Activated CD8-positive, alpha-beta T cell treated with anti-CD3 and anti-CD28 coated beads, Interleukin-2, amount 10 ng/mL, durations not matched to agents 7 days and 5 days (primary cell): ENCODE measurements around the gene NEDD8. TPM values are rescaled to one million over a fixed set of nuclear protein-coding genes. Genes with fewer than 3 reads are reported as not detected.

Experiments
- ATAC-seq: fragments of 150-1000 bp; cut with Tn5 transposase; one replicate; pipeline ENCODE4 v1.10.0; 2021; ENCODE audit warnings: moderate library complexity
- CTCF ChIA-PET: fragments of 350-600 bp; sonication (Branson Sonifier 250); formaldehyde crosslinking; loops from one replicate; lab custom pipeline; 2021; ENCODE audit warnings: antibody characterized with exemption; lab: Charles Lee
- POLR2A ChIA-PET: fragments of 350-600 bp; sonication (Branson Sonifier 250); formaldehyde crosslinking; loops from one replicate; lab custom pipeline; 2021; ENCODE audit warnings: antibody characterized with exemption; lab: Charles Lee
- DNase-seq: peaks from one replicate; pipeline ENCODE4 v3.0.0-alpha.2; 2020
- H3K27ac Mint-ChIP-seq: one replicate; pipeline ENCODE4 v1.8.0; 2021; ENCODE audit warnings: mild to moderate bottlenecking, mixed read lengths
- H3K27me3 Mint-ChIP-seq: one replicate; pipeline ENCODE4 v1.8.0; 2021; ENCODE audit warnings: low read depth, mixed read lengths
- H3K36me3 Mint-ChIP-seq: one replicate; pipeline ENCODE4 v1.8.0; 2021; ENCODE audit warnings: low read depth, mixed read lengths
- H3K4me1 Mint-ChIP-seq: one replicate; pipeline ENCODE4 v1.8.0; 2021; ENCODE audit warnings: low read depth, mixed read lengths
- H3K4me3 Mint-ChIP-seq: one replicate; pipeline ENCODE4 v1.8.0; 2021; ENCODE audit warnings: mild to moderate bottlenecking, mixed read lengths
- H3K9me3 Mint-ChIP-seq: one replicate; pipeline ENCODE4 v1.8.0; 2022; ENCODE audit warnings: mixed read lengths; ENCODE audit not compliant: insufficient read depth
- total RNA-seq, 2 experiments: library from RNA; stranded (reverse); gene quantifications; one replicate each; pipeline ENCODE4 v1.2.3, GENCODE V29; 2021

Gene NEDD8
- total RNA-seq, 2 experiments from 2014 or later = 214 to 222 TPM

DNA sequence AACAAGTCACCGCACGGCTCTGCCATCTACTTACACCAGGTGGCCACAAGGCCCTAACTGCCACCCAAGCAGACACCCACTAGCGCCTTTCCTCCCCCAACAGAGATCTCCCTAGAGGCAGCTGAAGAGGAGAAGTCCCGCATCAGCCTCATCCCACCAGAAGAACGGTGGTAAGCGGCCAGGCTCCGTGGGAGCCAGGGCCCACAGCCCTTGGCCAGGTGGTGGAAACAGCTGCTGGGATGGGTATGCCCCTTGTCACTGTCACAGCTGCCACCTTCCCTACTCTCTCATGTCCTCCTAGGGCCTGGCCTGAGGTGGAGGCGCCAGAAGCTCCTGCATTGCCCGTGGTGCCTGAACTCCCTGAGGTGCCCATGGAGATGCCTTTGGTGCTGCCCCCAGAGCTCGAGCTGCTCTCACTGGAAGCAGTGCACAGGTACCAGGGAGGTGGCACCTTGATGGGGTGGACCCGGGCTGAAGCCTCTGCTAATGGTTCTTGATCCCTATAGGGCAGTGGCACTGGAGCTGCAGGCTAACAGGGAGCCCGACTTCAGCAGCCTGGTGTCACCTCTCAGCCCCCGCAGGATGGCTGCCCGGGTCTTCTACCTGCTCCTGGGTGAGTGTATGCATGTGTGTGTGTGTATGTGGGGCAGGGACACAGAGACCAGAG lies 52.7 kb downstream of the NEDD8 start:
- Mint-ChIP-seq H3K27ac (peak overlapping the region; percentile 56), H3K9me3 (no peaks in the 10 kb centered on the region), H3K4me3 (no peak overlapping the region), H3K27me3 (no peaks in the 10 kb centered on the region), H3K4me1 (peaks cover 8% of the 10 kb centered on the region), H3K36me3 (peaks cover 55% of the 10 kb centered on the region)
- POLR2A ChIA-PET = interaction anchor here (0.7 to 5.1 kb wide), 9 partner anchors 9 to 27 kb away, joined by 3 to 37 read pairs (median 5); partner anchors contain the start of genes IPO4, IRF9 and TM9SF1
- CTCF ChIA-PET = interaction anchor here (0.8 kb wide), 1 partner anchor 9 kb away, joined by 3 read pairs; the partner anchor contains the start of gene IPO4
- DNase-seq (no peak), ATAC-seq (no peak)

GRCh38 chr14:24178399-24179178 lies 53.6 kb downstream of the NEDD8 start:
- H3K36me3 Mint-ChIP-seq = peaks cover 59% of the 10 kb centered on the region
- no peak for DNase-seq
- H3K4me3 Mint-ChIP-seq = no peak overlapping the region
- no peak overlapping the region for H3K27ac Mint-ChIP-seq
- no peaks in the 10 kb centered on the region for H3K27me3 Mint-ChIP-seq
- ChIA-PET CTCF (interaction anchor here (0.8 kb wide), 1 partner anchor 10 kb away, joined by 3 read pairs; the partner anchor contains the start of gene IPO4), POLR2A (interaction anchor here (0.7 to 5.1 kb wide), 5 partner anchors 9 to 28 kb away, joined by 5 to 37 read pairs (median 5); partner anchors contain the start of gene IRF9)
- peaks cover 8% of the 10 kb centered on the region for H3K4me1 Mint-ChIP-seq
- no peak for ATAC-seq
- no peaks in the 10 kb centered on the region for H3K9me3 Mint-ChIP-seq

- Mint-ChIP-seq H3K27ac (no peak overlapping the region), H3K4me1 (peaks cover 12% of the 10 kb centered on the region), H3K9me3 (no peaks in the 10 kb centered on the region), H3K36me3 (peaks cover 60% of the 10 kb centered on the region), H3K4me3 (no peak overlapping the region), H3K27me3 (no peaks in the 10 kb centered on the region)
- ATAC-seq (no peak), DNase-seq (no peak)
- ChIA-PET CTCF (no interaction called here), POLR2A (interaction anchor here (0.7 to 5.1 kb wide), 4 partner anchors 11 to 36 kb away, joined by 4 to 37 read pairs (median 7); partner anchors contain the start of genes EMC9 and IRF9)
These were observed 54.3 kb downstream of the NEDD8 start for GRCh38 chr14:24177891-24178290.

GRCh38 chr14:24177041-24177825 lies 54.9 kb downstream of the NEDD8 start:
- ATAC-seq = no peak
- Mint-ChIP-seq H3K4me3 (no peak overlapping the region), H3K27ac (no peak overlapping the region), H3K9me3 (no peaks in the 10 kb centered on the region), H3K27me3 (no peaks in the 10 kb centered on the region), H3K4me1 (peaks cover 14% of the 10 kb centered on the region), H3K36me3 (peaks cover 58% of the 10 kb centered on the region)
- ChIA-PET POLR2A (interaction anchor here (0.7 to 5.1 kb wide), 5 partner anchors 10 to 36 kb away, joined by 4 to 37 read pairs (median 9); partner anchors contain the start of genes EMC9, IPO4 and IRF9), CTCF (no interaction called here)
- DNase-seq = no peak

DNA sequence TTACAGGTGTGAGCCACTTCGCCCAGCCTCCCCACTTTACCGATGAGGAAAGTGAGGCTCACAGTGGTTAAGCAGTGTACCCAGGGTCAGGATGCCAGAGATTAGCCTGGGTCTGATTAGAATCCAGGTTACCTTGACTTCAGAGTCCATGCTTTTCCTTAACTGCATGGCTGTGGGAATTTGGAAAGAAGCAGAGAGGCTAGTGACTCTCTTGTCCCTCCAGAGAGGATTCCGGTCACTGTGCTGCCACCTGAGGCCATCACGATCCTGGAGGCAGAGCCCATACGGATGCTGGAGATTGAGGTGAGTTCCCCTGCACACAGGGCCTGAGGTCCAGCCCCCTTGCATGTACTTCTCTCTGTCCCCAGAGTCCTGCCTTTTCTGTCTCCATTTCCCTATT lies 55.6 kb downstream of the NEDD8 start:
- Mint-ChIP-seq H3K36me3 (peaks cover 58% of the 10 kb centered on the region), H3K4me3 (no peak overlapping the region), H3K27ac (no peak overlapping the region), H3K27me3 (no peaks in the 10 kb centered on the region), H3K4me1 (peaks cover 19% of the 10 kb centered on the region), H3K9me3 (no peaks in the 10 kb centered on the region)
- ChIA-PET POLR2A (interaction anchor here (0.7 to 5.1 kb wide), 5 partner anchors 11 to 15 kb away, joined by 3 to 37 read pairs (median 5); partner anchors contain the start of genes IPO4 and IRF9), CTCF (interaction anchor here (0.7 kb wide), 1 partner anchor 15 kb away, joined by 3 read pairs; the partner anchor contains the start of gene IRF9)
- ATAC-seq (no peak), DNase-seq (no peak)

GRCh38 chr14:24172871-24173281 lies 59.3 kb downstream of the NEDD8 start:
- no peak for ATAC-seq
- CTCF ChIA-PET = interaction anchor here (0.7 to 1.0 kb wide), 2 partner anchors 11 to 70 kb away, joined by 3 to 4 read pairs; partner anchors contain the start of genes IRF9 and TINF2

DNA sequence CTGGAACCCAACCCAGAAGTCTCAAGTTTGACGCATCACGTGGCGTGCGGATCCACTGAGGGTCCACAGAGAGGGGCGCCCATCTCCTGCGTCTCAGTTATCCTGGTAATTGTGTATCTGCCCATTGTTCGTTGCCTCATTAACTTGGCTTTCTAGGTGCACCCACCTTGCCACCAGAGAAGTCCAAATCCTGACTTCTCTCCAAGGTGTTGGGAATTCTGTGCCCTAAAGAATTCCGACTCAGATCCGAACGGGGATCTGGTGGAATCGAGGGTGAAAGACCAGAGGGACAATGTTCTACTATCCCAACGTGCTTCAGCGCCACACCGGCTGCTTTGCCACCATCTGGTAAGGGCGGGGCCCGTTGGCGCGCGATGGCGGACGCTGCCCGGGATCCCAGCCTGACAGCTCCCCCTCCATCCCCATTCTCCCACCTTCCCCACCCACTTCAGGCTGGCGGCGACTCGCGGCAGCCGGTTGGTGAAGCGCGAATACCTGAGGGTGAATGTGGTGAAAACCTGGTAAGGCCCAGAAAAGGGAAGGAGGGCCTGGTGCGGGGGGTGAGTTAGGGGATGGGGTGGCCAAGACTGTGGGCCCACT lies 59.8 kb downstream of the NEDD8 start:
- ATAC-seq (no peak), DNase-seq (no peak)
- Mint-ChIP-seq H3K36me3 (peaks cover 60% of the 10 kb centered on the region), H3K4me3 (peak overlapping the region; percentile 77), H3K27ac (peak overlapping the region; percentile 72), H3K27me3 (no peaks in the 10 kb centered on the region), H3K9me3 (no peaks in the 10 kb centered on the region), H3K4me1 (peaks cover 44% of the 10 kb centered on the region)
- CTCF ChIA-PET = interaction anchor here (2.5 kb wide), 1 partner anchor 11 kb away, joined by 7 read pairs; the partner anchor contains the start of gene IRF9
- POLR2A ChIA-PET = interaction anchor here (2.0 to 6.2 kb wide), 3 partner anchors 11 to 15 kb away, joined by 4 to 74 read pairs (median 25); partner anchors contain the start of genes IPO4 and IRF9

More at GRCh38 chr14:24172871-24173281, 59.3 kb downstream of the NEDD8 start:
- peak overlapping the region; percentile 77 for H3K4me3 Mint-ChIP-seq
- peaks cover 58% of the 10 kb centered on the region for H3K36me3 Mint-ChIP-seq
- no peak for DNase-seq
- H3K27ac Mint-ChIP-seq = peak overlapping the region; percentile 60
- no peaks in the 10 kb centered on the region for H3K9me3 Mint-ChIP-seq
- no peaks in the 10 kb centered on the region for H3K27me3 Mint-ChIP-seq
- POLR2A ChIA-PET = interaction anchor here (0.9 to 6.2 kb wide), 5 partner anchors 8 to 14 kb away, joined by 3 to 74 read pairs (median 4); partner anchors contain the start of genes IPO4 and IRF9
- peaks cover 41% of the 10 kb centered on the region for H3K4me1 Mint-ChIP-seq

- Mint-ChIP-seq H3K4me1 (peaks cover 50% of the 10 kb centered on the region), H3K9me3 (no peaks in the 10 kb centered on the region), H3K27me3 (no peaks in the 10 kb centered on the region), H3K27ac (peak within 1 kb of the TSS; percentile 81), H3K4me3 (peak within 1 kb of the TSS; percentile 77), H3K36me3 (peaks cover 60% of the 10 kb centered on the region)
- ChIA-PET POLR2A (interaction anchor here (0.6 to 6.2 kb wide), 10 partner anchors 9 to 1036 kb away, joined by 3 to 74 read pairs (median 4); partner anchors contain the start of genes IPO4 and IRF9), CTCF (interaction anchor here (0.6 to 2.5 kb wide), 2 partner anchors 11 to 44 kb away, joined by 5 to 7 read pairs; partner anchors contain the start of genes IRF9 and MDP1)
- DNase-seq (peak; percentile 85), ATAC-seq (peak; percentile 77)
These were observed 60.5 kb downstream of the NEDD8 start, which contains the start of gene REC8 for GRCh38 chr14:24171422-24172260. TSS of gene REC8 (plus strand) at chr14:24172080. CDS start at chr14:24172553, 473 bp downstream.

GRCh38 chr14:24167469-24168114 lies 64.6 kb downstream of the NEDD8 start:
- Mint-ChIP-seq H3K9me3 (no peaks in the 10 kb centered on the region), H3K27ac (peak overlapping the region; percentile 63), H3K36me3 (peaks cover 78% of the 10 kb centered on the region), H3K4me1 (peaks cover 72% of the 10 kb centered on the region), H3K4me3 (no peak overlapping the region), H3K27me3 (no peaks in the 10 kb centered on the region)
- ChIA-PET CTCF (no interaction called here), POLR2A (interaction anchor here (0.6 to 1.4 kb wide), 6 partner anchors 11 to 73 kb away, joined by 3 to 9 read pairs (median 4); partner anchors contain the start of gene EMC9)
- no peak for DNase-seq
- no peak for ATAC-seq
